ENCODE results near the gene CALCOCO1. TPM values are rescaled to one million over a fixed set of nuclear protein-coding genes. Genes with fewer than 3 reads are reported as not detected.
"Not testable (repeated sequence)": the region's sequence is repeated elsewhere in the genome, so short reads cannot be mapped to it uniquely, and the experiment has no call there.

The CALCOCO1 gene, protein sequence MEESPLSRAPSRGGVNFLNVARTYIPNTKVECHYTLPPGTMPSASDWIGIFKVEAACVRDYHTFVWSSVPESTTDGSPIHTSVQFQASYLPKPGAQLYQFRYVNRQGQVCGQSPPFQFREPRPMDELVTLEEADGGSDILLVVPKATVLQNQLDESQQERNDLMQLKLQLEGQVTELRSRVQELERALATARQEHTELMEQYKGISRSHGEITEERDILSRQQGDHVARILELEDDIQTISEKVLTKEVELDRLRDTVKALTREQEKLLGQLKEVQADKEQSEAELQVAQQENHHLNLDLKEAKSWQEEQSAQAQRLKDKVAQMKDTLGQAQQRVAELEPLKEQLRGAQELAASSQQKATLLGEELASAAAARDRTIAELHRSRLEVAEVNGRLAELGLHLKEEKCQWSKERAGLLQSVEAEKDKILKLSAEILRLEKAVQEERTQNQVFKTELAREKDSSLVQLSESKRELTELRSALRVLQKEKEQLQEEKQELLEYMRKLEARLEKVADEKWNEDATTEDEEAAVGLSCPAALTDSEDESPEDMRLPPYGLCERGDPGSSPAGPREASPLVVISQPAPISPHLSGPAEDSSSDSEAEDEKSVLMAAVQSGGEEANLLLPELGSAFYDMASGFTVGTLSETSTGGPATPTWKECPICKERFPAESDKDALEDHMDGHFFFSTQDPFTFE
- 100 to 1,000 TPM; 117 to 160 (median 138) TPM for polyA plus RNA-seq (ENCODE audit: insufficient read length in 4 of 4)

DNA sequence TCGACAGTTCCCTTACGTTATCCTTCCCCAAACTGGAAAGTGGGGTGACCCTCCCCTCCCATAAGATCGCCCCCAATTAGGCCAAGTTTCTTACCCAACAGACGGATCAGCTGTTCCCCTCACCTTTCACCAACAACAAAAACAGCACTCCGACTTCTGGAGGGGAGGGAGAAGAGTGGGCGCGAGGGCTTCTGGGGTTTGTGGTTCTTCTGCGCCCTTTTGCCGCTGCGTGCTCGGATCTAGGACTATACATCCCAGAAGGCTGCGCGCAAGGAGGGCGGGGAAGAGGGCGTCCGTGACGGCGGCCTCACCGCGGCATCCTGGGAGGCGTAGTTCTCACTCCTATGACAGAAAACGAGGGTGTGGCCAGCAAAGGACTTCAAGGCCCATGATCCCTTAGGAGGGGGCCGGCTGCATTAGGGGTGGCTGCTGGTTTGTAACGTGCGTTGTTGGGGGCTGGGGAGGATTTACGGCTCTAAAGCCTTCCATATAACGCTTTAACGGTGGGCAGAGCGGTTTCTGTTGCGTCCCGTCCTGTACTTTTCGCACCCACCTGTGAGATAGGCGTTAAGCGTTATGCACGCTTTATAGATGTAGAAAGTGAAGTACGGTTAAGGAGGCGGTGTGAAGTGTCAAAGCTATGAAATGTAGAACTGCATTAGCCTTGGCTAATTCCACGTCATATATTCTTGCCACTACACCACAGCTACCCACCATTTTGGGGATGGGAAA lies at the start of gene CALCOCO1:
Gene CALCOCO1 (minus strand): TSS at position 143 of the 732 bp plus-strand sequence. CDS start 2,210 bp downstream, outside the sequence.
- DNase-seq (ENCODE audit: low read depth in 4 of 4, low spot score in 3 of 4) = peak; percentile 93 to 96 (median 94)

DNA sequence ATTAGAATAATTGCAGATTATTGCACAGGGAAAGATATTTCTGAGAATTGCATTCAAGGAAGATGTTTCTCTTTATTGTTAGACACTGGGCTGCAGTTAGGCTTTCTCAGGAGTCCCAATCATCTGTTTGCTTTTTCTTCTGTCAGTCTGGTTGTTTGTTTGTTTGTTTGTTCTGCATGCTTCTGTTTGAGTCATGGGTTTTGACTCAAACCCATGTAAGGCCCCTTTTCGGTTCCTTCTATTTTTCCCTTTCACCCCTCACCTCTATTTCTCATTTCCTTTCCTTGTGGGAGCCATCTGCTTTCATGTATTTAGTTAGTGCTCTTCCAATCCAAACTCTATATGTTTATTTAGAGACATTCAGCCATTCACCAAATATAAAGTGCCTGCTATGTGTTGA lies 49.6 kb upstream of the CALCOCO1 start:
- no peak for DNase-seq (ENCODE audit: low read depth in 4 of 4, low spot score in 3 of 4)

DNA sequence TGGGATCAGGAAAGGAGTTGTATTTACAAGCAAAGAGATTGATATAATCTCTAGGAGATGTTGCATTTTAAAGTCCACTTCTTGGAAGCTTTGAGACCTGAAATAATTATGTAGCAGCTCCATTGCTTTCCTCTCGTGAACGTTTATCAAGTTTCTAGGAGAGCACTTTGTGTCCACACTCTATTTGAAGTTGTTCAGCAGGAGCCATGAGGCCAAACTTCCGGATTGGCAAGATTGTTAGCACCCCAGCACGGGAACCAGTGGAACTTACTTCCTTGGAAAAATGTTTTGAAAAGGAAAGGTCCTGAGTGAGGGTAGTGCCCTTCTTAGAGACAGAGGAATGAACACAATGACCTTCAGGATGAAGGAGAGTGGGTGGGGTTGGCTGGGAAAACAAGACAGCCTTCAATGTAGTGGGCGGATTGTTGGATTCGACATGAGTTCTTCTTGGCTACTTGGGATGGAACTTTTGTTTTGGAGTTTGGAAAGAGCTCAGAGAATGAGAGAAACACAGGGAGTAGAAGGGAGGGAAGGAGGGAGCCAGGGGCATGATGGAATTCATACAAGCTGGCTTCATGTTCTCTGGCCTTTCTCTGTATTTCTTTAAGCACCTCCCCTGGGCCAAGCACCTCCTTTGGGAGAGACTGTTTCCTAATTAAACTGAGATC lies 48.4 kb upstream of the CALCOCO1 start:
- no peak for DNase-seq (ENCODE audit: low read depth in 4 of 4, low spot score in 3 of 4)

DNA sequence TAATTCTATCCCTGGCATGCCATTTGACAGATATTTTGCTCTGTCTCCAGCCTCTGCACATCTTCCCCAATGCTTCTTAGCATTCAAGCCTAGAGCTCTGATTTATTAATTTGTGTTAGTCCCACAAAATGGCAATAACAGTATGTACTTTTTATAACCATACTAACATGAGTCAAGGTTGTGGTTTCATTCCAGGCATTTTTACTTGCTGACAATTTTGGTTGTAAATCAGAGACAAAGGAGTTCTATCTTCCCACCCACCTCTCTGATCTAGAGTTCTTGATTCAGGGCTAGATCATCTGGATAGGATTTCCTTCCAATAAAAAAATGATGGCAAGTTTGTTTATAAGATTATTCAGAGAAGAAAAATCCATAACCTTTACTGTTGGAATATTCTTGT lies 43.0 kb upstream of the CALCOCO1 start:
- DNase-seq (ENCODE audit: low read depth in 4 of 4, low spot score in 3 of 4) = no peak

DNA sequence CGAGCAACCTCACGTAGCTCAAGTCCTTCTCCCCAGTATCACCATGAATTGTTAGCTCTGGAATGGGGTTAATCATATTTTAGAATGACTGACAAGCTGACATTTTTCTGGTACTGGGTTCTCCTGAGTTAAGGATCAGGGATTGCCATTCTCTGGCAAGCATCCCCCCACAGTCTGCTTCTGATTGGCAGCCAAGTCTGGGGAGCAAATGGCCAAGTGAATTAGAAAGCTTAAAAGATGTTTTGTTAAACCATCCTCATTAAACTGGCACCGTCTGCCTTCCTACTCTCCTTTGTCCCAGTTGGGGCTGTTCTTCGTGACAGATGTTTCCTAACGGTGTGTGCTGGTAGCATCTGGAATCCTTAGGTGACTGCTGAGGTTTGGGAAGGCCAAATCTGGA lies 41.7 kb upstream of the CALCOCO1 start:
- DNase-seq (ENCODE audit: low read depth in 4 of 4, low spot score in 3 of 4) = no peak

DNA sequence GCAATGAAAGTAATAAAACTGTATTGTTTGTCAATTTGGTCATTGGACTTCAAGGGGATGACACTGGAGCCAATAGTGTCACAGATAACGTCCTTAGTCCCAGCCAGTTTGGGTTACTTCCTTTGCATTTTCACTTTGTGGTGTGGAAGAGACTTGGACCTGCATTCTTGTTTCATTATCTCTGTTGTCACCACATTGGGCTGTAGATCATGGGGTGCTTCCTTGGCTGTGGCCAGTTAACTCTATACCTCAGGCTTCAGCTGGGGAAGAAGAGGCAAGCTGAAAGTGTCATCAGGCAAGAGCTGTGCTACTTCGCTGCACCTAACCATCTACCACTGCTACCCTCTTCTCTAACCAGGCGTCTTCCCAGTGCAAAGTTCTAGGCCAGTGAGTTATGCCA lies 39.6 kb upstream of the CALCOCO1 start:
- DNase-seq (ENCODE audit: low read depth in 4 of 4, low spot score in 3 of 4) = no peak

DNA sequence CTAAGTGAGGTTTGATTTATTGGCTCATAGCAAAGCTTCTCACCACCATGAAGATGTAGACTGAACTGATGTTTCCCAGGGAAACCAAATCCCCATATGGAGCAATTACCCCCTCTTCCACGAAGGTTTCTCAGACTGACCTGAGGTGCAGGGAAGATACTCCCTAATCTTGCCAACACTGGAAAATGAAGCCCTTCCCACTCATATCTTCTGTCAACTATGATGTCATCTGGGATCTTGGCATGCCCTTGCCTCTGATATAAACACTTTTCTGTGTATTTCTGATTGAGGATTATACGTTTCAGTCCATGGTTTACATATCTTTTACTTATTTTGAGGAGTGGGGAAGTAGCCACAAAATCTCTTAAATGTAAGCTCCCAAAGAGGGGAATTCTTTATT lies 38.6 kb upstream of the CALCOCO1 start:
- DNase-seq (ENCODE audit: low read depth in 4 of 4, low spot score in 3 of 4) = no peak

DNA sequence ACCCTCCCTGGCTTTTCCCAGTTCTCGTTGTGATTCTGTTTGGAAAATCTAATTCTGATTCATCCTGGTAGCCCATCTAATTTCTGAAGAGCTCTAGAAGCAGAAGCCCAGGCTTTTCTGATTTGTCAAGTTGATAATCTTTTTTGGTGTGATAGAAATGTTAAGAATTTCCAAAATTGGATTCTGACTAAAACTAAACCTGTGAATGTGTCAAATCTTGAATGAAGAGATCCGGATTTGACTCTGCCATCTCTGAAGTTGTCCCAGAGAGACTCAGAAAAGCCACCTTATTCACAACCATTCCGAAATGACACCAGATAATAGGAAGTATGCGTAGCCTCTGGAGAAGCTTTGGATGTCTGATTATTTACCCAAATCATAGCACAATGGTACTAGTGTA lies 37.4 kb upstream of the CALCOCO1 start:
- DNase-seq (ENCODE audit: low read depth in 4 of 4, low spot score in 3 of 4) = no peak

DNA sequence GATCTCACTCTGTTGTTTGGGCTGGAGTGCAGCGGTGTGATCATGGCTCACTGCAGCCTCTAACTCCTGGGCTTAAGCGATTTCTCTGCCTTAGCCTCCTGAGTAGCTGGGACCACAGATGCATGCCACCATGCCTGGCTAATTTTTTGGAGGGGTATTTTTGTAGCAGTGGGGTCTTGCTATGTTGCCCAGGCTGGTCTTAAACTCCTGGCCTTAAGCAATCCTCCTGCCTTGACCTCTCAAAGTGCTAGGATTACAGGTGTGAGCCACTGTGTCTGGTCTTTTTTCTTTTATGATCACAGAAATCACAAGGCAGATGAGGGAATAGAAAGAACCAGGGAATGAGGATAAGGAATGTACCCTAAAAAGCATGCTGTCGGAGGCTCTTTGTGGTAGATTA lies 35.5 kb upstream of the CALCOCO1 start:
- DNase-seq (ENCODE audit: low read depth in 4 of 4, low spot score in 3 of 4) = not testable (repeated sequence)

DNA sequence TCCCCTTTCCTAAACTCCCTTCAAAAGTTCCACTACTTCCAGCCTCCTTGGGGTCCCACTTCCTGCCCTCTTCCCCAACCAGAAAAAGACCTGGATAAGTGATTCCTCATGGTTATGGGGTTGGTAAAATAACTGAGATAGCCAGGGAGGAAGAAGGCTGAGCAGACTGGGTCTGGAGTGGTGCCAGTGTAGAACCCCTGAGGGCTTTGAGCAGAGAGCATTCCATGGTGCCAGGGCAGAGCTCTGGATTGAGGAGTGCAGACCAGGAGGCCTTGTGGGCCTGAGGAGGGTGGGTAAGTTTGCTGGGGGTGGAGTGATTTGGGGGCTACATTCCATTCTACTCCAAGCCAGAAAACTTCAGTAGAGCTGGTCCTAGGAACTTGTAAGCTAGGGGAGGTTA lies 34.1 kb upstream of the CALCOCO1 start:
- no peak for DNase-seq (ENCODE audit: low read depth in 4 of 4, low spot score in 3 of 4)

DNA sequence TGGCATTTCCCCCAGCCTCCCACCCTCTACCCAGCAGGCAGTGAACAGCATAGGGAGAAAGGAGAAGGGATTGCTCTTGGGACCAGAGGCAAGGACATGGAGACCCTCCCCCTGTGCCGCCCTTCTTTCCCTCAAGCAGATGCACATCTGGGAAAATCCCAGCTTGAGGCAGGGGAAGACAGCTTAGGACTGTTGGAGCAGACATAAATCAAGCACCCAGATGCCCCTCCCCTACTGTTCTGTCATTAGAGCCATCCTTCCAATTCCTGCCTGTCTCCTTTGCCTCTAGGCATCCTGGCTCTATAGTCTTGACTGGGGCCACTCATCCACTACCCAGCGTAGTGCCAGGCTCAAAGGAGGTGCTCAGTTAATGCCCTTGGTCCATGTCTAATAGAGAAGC lies 32.0 kb upstream of the CALCOCO1 start:
- no peak for DNase-seq (ENCODE audit: low read depth in 4 of 4, low spot score in 3 of 4)

DNA sequence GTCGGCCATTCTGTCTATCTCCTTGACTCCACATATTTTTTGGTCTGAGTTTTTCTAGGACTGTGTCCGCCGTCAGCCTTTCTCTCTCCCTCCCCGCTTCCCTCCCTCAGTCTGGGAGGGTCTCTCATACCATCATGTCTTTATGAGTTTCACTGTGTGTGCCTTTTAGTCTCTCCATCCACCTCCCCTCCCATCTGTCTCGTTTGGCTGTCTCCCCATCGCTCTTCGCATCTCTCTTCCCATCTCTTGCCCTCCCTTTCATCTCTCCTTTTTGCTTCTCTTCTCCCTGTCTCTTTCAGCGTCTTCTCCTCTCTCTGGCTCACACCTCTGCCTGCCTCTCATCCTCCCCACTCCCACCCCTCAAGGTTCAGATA lies 31.5 kb upstream of the CALCOCO1 start:
- no peak for DNase-seq (ENCODE audit: low read depth in 4 of 4, low spot score in 3 of 4)

DNA sequence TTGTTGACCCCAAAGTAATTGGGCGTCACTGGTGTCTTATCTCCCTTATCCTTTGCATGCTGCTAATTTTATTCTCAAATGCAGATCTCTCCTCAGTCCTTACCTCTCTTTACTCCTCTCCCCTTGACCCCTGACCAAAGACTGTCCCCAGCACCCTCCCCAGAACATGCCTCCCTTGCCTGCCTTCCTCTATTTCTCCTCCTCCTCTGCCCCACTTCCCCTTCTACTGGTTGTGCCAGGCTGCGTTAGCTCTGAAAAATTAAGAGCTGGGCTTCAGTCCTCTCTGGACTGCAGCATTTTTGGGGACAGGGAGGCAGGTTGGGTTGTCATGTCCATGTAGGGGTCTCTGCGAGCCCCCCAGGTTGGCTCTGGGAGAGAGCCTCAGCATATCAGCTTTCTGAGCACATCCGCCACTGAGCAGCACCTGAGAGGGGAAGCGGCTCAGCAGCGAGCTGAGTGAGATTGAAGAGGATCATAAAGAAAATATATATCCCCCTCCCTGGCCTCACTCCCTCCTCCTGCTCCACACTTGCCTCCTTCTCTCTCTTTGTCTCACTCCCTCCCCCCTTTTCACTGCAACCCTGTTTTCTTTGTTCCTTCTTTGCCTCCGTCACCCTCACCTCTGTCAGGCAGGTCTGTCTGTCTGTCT lies 31.0 kb upstream of the CALCOCO1 start:
- DNase-seq (ENCODE audit: low read depth in 4 of 4, low spot score in 3 of 4) = no peak

DNA sequence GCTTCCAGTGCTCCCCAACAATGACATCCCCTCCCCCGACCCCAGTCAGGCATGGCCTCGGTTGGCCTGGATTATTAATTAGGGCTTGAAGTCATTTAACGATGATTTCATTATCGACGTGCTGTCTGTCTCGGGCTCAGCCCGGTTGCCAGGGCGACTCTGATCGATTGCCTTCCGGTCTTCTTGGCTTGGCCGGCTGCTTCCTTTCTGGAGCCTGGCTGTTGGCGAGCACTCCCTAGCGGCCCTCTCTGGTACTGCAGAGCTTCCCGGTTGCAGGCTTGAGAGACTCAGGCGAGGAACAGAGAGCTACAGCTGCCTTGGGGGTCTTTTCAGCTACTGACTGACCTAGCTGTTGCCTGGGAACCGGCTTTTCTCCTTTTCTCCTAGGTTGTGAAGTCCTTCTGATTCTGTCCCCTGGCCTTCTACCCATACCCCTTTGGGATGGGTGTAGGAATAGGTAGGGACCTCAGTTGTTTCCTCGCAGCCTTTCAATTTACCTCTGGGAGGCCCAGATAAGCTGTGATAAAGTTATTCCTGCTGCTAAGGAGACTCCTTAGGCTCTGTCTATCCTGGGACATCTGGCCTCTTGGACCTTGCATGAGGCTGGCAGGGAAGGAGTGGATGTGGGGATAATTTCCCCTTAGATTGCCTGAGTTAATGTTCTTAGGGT lies 30.0 kb upstream of the CALCOCO1 start:
- peak in 1 of 4 donors; percentile 58 for DNase-seq (ENCODE audit: low read depth in 4 of 4, low spot score in 3 of 4)

DNA sequence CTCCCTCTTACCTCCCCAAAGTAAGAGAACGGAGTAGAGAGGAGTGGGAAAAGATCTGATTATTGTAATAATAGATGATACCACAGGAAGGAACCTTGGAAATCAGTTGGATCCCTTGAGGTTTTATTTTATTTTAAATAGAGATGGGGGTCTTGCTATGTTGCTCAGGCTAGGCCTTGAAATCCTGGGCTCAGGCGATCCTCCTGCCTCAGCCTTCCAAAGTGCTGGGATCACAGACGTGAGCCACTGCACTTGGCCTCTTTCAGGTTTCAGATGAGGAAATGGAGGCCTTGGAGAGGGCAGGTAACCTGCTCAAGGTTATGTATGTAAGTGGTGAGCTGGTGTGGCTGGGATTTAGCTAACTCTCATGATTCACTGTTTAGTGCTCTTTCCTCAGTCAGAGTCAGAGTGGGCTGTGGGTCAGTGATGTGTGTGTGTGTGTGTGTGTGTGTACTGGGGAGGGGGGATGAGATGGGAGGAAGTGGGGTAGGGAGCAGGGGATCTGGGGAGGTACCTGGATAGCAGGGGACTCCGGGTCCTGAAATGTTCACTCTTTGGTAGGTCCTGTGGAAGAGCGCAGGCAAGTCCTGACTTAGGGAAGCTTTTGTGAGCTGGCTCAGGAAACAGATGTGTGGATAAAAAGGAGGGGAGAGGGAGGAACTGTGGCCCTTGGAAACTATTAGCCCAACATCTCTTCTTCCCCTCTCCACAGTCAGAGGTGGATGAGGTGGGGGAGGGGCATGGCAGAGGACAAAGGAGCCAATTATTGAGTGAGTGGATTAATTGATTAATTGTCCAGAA lies 29.2 kb upstream of the CALCOCO1 start:
- DNase-seq (ENCODE audit: low read depth in 4 of 4, low spot score in 3 of 4) = no peak

DNA sequence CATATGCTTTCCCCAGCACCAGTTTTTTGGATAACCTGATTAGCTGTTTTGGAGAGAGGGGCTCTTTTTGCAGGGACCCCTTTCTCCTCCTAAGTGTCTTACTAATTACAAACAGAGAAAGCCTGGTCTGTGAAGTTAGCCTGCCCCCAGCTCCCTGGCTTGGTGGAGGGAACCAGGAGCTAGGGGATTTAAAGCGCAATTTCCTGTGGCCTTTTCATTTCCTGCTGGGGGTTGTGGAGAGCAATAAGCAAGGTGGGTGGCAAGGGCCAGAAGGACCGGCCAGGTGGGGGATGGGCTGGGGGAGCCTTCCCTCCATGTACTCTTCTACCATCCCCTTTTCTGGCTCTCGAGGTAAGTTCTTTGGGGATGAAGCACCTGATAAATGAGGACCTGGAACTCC lies 28.6 kb upstream of the CALCOCO1 start:
- no peak for DNase-seq (ENCODE audit: low read depth in 4 of 4, low spot score in 3 of 4)

DNA sequence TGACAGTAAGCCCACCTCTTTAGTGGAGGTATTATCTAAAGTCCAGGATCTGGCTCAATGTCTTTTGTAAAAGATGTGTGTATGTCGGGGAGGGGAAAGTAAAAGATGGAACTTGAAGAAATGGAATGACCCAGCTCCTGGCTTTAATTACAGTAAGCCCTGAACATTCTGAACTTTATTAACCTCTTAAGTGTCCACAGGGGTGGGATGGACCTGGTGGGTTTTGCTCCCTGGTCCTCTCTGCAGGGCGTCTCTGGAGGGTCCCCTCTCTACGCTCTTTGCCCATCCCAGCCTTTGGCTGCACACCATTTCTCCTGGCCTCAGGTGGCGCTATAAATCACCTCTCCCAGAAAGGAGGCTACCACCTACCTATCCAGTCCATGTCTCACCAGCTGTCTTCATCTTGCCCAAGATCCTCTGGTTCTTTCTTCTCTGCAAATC lies 28.2 kb upstream of the CALCOCO1 start:
- DNase-seq (ENCODE audit: low read depth in 4 of 4, low spot score in 3 of 4) = no peak

DNA sequence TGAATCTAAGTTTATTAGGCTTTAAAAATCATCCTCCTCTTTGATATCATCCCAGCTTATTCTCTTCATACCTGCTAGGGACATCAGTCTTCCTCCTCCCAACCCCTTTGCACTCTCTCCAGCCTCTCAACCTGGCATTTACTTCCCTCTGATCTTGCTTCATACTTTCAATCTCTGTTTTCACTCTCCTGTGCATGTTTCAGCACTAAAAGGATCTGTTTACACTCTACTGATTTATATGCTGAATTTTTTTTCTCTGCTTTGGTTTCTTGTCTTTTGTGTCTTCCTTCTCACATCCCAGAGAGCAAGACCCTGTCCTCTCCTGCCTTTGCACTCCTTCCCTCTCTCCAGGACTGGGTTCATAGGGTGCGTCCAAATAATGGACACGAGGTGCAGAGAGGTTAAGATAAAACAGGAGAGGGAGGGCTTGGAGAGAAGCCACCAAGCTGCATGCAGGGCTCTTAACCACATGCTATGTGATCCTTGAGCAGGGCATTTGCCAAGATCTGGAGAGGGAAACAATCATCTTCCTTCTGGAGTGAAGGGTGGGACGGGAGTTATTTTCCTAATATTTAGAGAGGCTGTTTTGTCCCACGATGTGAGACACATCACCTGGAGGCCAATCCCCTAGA lies 27.5 kb upstream of the CALCOCO1 start:
- DNase-seq (ENCODE audit: low read depth in 4 of 4, low spot score in 3 of 4) = no peak

DNA sequence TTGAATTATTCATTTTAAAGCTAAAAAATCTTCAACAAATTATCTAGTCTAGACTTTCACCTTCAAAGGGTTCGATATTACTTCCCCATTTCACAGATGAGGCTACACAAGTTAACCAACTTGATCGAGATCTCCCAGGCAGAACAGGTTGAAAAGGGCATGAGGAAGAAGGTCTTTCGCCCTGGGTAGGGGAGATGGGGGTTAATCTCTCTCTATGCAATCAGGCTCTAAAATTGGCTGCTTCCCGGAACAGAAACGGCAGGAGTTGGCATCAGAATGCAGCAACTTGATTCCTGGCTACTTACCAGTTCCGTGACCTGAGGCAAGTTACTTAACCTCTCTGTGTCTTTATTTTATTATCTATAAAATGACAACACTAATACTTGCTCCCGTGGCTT lies 26.9 kb upstream of the CALCOCO1 start:
- no peak for DNase-seq (ENCODE audit: low read depth in 4 of 4, low spot score in 3 of 4)

Measured in left renal pelvis (tissue), 4 donors.